ENCODE measurements around the gene GIMAP5.

- TF ChIP-seq EZH2 (IDR thresholded peaks at IDR 0.05; ENCODE audit: insufficient read depth, poor library complexity, severe bottlenecking), result no peak
- no peak for TF ChIP-seq EZH2phosphoT487 (IDR thresholded peaks at IDR 0.05; ENCODE audit: insufficient read depth, low read depth)
These were observed 19.3 kb upstream of the GIMAP5 start for GRCh38 chr7:150717814-150718420.

Data from GM23248 (cell line).